HepG2 (cell line): Measurements from ENCODE around the gene EPHA2. TPM values are rescaled to one million over a fixed set of nuclear protein-coding genes. Genes with fewer than 3 reads are reported as not detected.

Experiments used
- ATAC-seq: fragments of 200-7000 bp; cut with Tn5 transposase; 3 replicates; pipeline ENCODE4 v1.9.1; 2020; ENCODE audit warnings: mild to moderate bottlenecking, moderate library complexity
- BruUV-seq: library from RNA; stranded (reverse); fragments of 400-500 nt; replicated peaks from 2 replicates; lab custom pipeline; 2021; lab: Mats Ljungman, UMichigan
- CTCF ChIA-PET: fragments of 300-600 bp; formaldehyde crosslinking; extraction: SDS; loops from one replicate; lab custom pipeline; 2021; ENCODE audit warnings: low total read pairs, inconsistent platforms, low intra/inter-chr PET ratio; lab: Yijun Ruan, JAX
- POLR2A ChIA-PET: fragments of 350-600 bp; sonication (Branson Sonifier 250); formaldehyde crosslinking; loops from one replicate; lab custom pipeline; 2020; ENCODE audit warnings: antibody characterized with exemption, inconsistent platforms; lab: Yijun Ruan, JAX
- DNase-seq: peaks from one replicate; pipeline ENCODE4 v3.0.0-alpha.2; 2015; ENCODE audit warnings: low spot score
- FAIRE-seq: peaks from 3 replicates; lab custom pipeline; 2011; peaks lifted over from hg19 to GRCh38; lab: Jason Lieb, UNC
- H2AFZ ChIP-seq: one replicate; pipeline ENCODE4 v1.6.1; 2011; ENCODE audit warnings: low read length, inconsistent platforms
- H3K27ac ChIP-seq: fragments of 300-600 bp; 3 replicates; pipeline ENCODE4 v1.8.0; 2011; ENCODE audit warnings: mixed run types, mild to moderate bottlenecking, mixed read lengths, low read length, inconsistent platforms; ENCODE audit not compliant: insufficient read depth; ENCODE audit errors: extremely low read length
- H3K27me3 ChIP-seq, 2 experiments: fragments of 200-600 bp in 1 of 2; 2 replicates in 1 of 2; 3 replicates in 1 of 2; pipeline versions ENCODE4 v1.6.0 to v1.8.0; 2011; ENCODE audit warnings: low read length in 2 of 2, mild to moderate bottlenecking in 2 of 2, moderate library complexity in 2 of 2, inconsistent platforms in 1 of 2; ENCODE audit not compliant: insufficient read depth in 2 of 2, control insufficient read depth in 1 of 2
- H3K36me3 ChIP-seq, 2 experiments: fragments of 200-600 bp in 1 of 2; replicated peaks in 1 of 2; 2 replicates in 1 of 2; 3 replicates in 1 of 2; pipeline versions ENCODE4 v1.5.1 to v1.8.0; 2011; ENCODE audit warnings: low read length in 2 of 2, inconsistent platforms in 1 of 2; ENCODE audit not compliant: insufficient read depth in 2 of 2, control insufficient read depth in 1 of 2
- H3K4me1 ChIP-seq: 2 replicates; pipeline ENCODE4 v1.5.1; 2012; ENCODE audit warnings: low read length, inconsistent platforms; ENCODE audit not compliant: insufficient read depth
- H3K4me2 ChIP-seq: 2 replicates; pipeline ENCODE4 v1.6.0; 2011; ENCODE audit warnings: low read depth, low read length, inconsistent platforms
- H3K4me3 ChIP-seq, 3 experiments: fragments of 200-600 bp in 1 of 3; sonication (generic), shearing (Covaris generic) in 1 of 3; replicated peaks in 1 of 3; 2 replicates each; pipeline ENCODE4 v1.5.1; 2011 to 2016; ENCODE audit warnings: low read length in 3 of 3, inconsistent platforms in 2 of 3, low read depth in 2 of 3, mild to moderate bottlenecking in 2 of 3, control low read depth in 1 of 3, mixed read lengths in 1 of 3; ENCODE audit not compliant: insufficient read depth in 1 of 3
- H3K79me2 ChIP-seq: one replicate; pipeline ENCODE4 v1.6.1; 2011; ENCODE audit warnings: low read length, inconsistent platforms; ENCODE audit not compliant: insufficient read depth
- H3K9ac ChIP-seq: 2 replicates; pipeline ENCODE4 v1.6.0; 2011; ENCODE audit warnings: mild to moderate bottlenecking, low read depth, low read length, inconsistent platforms; ENCODE audit not compliant: insufficient read depth
- H3K9me3 ChIP-seq: 2 replicates; pipeline ENCODE4 v1.5.1; 2012; ENCODE audit warnings: mild to moderate bottlenecking, low read length
- H4K20me1 ChIP-seq: 2 replicates; pipeline ENCODE4 v1.6.0; 2011; ENCODE audit warnings: inconsistent platforms, mild to moderate bottlenecking, low read length, moderate library complexity; ENCODE audit not compliant: insufficient read depth
- CREB1 ChIP-seq, 2 experiments: fragments of 450-650 bp in 1 of 2; IDR thresholded peaks; 2 replicates each; pipeline ENCODE4 v1.6.1; 2016 to 2017; ENCODE audit warnings: control low read depth in 1 of 2, mild to moderate bottlenecking in 1 of 2, missing compliant biosample characterization in 1 of 2, missing genetic modification characterization in 1 of 2
- REL ChIP-seq: sonication (generic); formaldehyde crosslinking; conservative IDR thresholded peaks from 2 replicates; pipeline ENCODE4 v1.8.0; 2022; ENCODE audit warnings: mild to moderate bottlenecking, missing genetic modification reagents, moderate library complexity
- ZMYM3 ChIP-seq: sonication (generic); formaldehyde crosslinking; IDR thresholded peaks from 2 replicates; pipeline ENCODE4 v1.5.1; 2020; ENCODE audit warnings: mild to moderate bottlenecking, missing genetic modification reagents
- ZNF260 ChIP-seq: sonication (generic); formaldehyde crosslinking; IDR thresholded peaks from 2 replicates; pipeline ENCODE4 v1.4.0; 2020; ENCODE audit warnings: missing genetic modification reagents, low read depth, mild to moderate bottlenecking, borderline replicate concordance
- ZNF629 ChIP-seq: sonication (generic); formaldehyde crosslinking; conservative IDR thresholded peaks from 2 replicates; pipeline ENCODE4 v1.5.0; 2020; ENCODE audit warnings: missing genetic modification reagents
- WGBS: methylation state at CpG from one replicate; pipeline ENCODE4 v1.1.6; 2017; ENCODE audit warnings: low lambda C conversion rate; 5-methylcytosine and 5-hydroxymethylcytosine counted together
- in situ Hi-C: cut with HindIII; loops from 2 replicates; pipeline ENCODE4 v1.10.0; 2017; ENCODE audit warnings: low pct_unique_long_range_greater_than_20kb; ENCODE audit not compliant: extremely low pct_ligation_motif_present
- intact Hi-C: fragments of 100-400 bp; cut with micrococcal nuclease; formaldehyde crosslinking; loops from one replicate; pipeline ENCODE4 v1.10.0; 2022; ENCODE audit not compliant: unreplicated experiment
- polyA plus RNA-seq, 8 experiments: library from polyadenylated mRNA; depleted of rRNA in 3 of 8; stranded (reverse) in 7 of 8; unstranded in 1 of 8; fragments of >200 nt; fragmentation: Illumina TruSeq in 4 of 8; extraction: Trizol in 4 of 8; gene quantifications; 2 replicates each; pipeline versions ENCODE4 v1.2.1 to v1.2.3, GENCODE V29; 2011 to 2016; ENCODE audit warnings: low read depth in 4 of 8, missing spikeins in 1 of 8, mixed read lengths in 1 of 8; ENCODE audit not compliant: insufficient read depth in 1 of 8
- total RNA-seq, 5 experiments: library from RNA; depleted of rRNA; stranded (reverse); fragments of >200 nt; fragmentation: Illumina TruSeq; extraction: Trizol; gene quantifications; 2 replicates each; pipeline ENCODE4 v1.2.3, GENCODE V29; 2016; ENCODE audit warnings: low read depth in 1 of 5
- TF ChIP-seq, protein P1 (sequence below): sonication (generic); formaldehyde crosslinking; IDR thresholded peaks from 2 replicates; pipeline ENCODE4 v1.4.0; 2020; ENCODE audit warnings: mild to moderate bottlenecking, missing genetic modification reagents

Gene EPHA2
- total and polyA plus RNA-seq, 2 of the 13 experiments (the other 11 are each of a cell fraction or from before 2014, with no cell fraction given): 33.6 to 53.6 TPM

DNA sequence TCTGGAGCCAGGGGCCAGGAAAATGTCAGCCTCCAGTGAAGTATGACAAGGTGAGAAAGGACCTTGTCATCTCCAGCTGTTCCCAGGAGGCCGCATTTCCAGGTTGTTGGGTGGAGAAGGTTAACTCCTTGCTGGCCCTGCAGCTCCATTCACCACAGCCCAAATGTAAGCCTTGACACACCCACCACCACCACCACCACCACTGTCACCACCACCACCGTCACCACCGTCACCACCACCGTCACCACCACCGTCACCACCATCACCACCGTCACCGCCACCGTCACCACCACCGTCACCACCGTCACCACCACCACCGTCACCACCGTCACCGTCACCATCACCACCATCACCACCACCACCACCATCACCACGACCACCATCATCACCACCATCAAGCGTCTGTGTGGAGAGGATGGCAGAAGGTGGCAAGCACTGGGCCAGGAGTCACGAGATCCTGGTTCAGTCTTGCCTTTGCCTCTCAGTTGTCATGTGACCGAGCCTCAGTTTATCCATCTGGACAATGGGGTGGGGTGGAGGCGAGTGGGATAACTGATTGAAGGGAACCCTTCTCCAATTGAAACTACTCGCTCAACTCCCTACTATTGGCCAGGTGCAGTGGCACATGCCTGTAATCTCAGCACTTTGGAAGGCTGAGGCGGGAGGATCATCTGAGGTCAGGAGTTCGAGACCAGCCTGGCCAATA lies 61.3 kb downstream of the EPHA2 start:
- intact Hi-C loops: no loop called here
- no peak overlapping the region for H3K9ac ChIP-seq
- TF ChIP-seq, protein P1, sequence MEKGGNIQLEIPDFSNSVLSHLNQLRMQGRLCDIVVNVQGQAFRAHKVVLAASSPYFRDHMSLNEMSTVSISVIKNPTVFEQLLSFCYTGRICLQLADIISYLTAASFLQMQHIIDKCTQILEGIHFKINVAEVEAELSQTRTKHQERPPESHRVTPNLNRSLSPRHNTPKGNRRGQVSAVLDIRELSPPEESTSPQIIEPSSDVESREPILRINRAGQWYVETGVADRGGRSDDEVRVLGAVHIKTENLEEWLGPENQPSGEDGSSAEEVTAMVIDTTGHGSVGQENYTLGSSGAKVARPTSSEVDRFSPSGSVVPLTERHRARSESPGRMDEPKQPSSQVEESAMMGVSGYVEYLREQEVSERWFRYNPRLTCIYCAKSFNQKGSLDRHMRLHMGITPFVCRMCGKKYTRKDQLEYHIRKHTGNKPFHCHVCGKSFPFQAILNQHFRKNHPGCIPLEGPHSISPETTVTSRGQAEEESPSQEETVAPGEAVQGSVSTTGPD (CRISPR knock-in tag): 0 out of 2 replicates have a peak, but pooled peaks have one; percentile 60
- TF ChIP-seq ZNF260 (CRISPR knock-in tag) (no peak), ZNF629 (CRISPR knock-in tag) (peak; percentile 44; the same call in 1 of the 2 replicates), CREB1 (IDR thresholded peaks at IDR 0.05) (peak; percentile 42; the same call in 1 of the 2 replicates), CREB1 (CRISPR knock-in tag; IDR thresholded peaks at IDR 0.05) (no peak), REL (CRISPR knock-in tag) (peak; percentile 59; the same call in 1 of the 2 replicates), ZMYM3 (CRISPR knock-in tag) (peak; percentile 17; the same call in 1 of the 2 replicates)
- peaks cover 50% of the 10 kb centered on the region for H3K4me1 ChIP-seq
- H2AFZ ChIP-seq: no peak overlapping the region
- no peaks in the 10 kb centered on the region for H3K79me2 ChIP-seq
- CTCF ChIA-PET: no interaction called here
- no peaks in the 10 kb centered on the region for H3K36me3 ChIP-seq
- in situ Hi-C loops: no loop called here
- no peak overlapping the region for H3K4me2 ChIP-seq
- H3K27me3 ChIP-seq: peaks cover 2 to 61% of the 10 kb centered on the region in 2 experiments; a peak in 4 of 5 replicates
- H3K4me3 ChIP-seq: no peak overlapping the region
- no peaks in the 10 kb centered on the region for H4K20me1 ChIP-seq
- H3K27ac ChIP-seq: no peak overlapping the region
- DNase-seq (no peak), FAIRE-seq (no peak), ATAC-seq (no peak)
- POLR2A ChIA-PET: no interaction called here
- BruUV-seq: no TSS peak
- H3K9me3 ChIP-seq: no peaks in the 10 kb centered on the region
- 73% methylated on average over 21 of the region's 21 CpGs for WGBS
